Ishikawa (cell line): Measurements from ENCODE around the gene PCSK4.

Source experiments
- CEBPB ChIP-seq: IDR thresholded peaks from 2 replicates; pipeline ENCODE4 v1.6.1; 2012
- EP300 ChIP-seq: IDR thresholded peaks from 2 replicates; pipeline ENCODE4 v1.6.1; 2012; ENCODE audit warnings: borderline replicate concordance
- FOXM1 ChIP-seq: IDR thresholded peaks from 2 replicates; pipeline ENCODE4 v1.6.1; 2012; ENCODE audit warnings: low read depth, borderline replicate concordance
- NFIC ChIP-seq: IDR thresholded peaks from 2 replicates; pipeline ENCODE4 v1.6.1; 2012
- TAF1 ChIP-seq: IDR thresholded peaks from 2 replicates; pipeline ENCODE4 v1.6.1; 2012; ENCODE audit warnings: low read depth, mild to moderate bottlenecking
- YY1 ChIP-seq: IDR thresholded peaks from 2 replicates; pipeline ENCODE4 v1.6.1; 2012; ENCODE audit warnings: low read depth
- TF ChIP-seq, protein P1 (sequence below): IDR thresholded peaks from 2 replicates; pipeline ENCODE4 v1.6.1; 2012; ENCODE audit warnings: low read depth, mild to moderate bottlenecking
- TF ChIP-seq, protein P2 (sequence below): IDR thresholded peaks from 2 replicates; pipeline ENCODE4 v1.6.1; 2012

DNA sequence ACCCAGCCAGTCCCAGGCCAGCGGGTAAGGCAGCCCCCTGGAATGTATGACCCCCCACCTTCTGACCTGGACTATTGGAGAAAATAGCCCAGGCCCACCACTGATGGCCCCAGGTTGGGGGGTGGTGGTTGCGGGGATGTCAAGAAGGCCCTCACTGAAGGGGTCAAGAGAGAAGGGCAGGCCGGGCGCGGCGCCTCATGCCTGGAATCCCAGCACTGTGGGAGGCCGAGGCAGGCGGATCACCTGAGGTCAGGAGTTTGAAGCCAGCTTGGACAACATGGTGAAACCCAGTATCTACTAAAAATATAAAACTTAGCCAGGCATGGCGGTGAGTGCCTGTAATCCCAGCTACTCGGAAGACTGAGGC is 24.1 kb upstream of the PCSK4 start:
- TF ChIP-seq, protein P1, sequence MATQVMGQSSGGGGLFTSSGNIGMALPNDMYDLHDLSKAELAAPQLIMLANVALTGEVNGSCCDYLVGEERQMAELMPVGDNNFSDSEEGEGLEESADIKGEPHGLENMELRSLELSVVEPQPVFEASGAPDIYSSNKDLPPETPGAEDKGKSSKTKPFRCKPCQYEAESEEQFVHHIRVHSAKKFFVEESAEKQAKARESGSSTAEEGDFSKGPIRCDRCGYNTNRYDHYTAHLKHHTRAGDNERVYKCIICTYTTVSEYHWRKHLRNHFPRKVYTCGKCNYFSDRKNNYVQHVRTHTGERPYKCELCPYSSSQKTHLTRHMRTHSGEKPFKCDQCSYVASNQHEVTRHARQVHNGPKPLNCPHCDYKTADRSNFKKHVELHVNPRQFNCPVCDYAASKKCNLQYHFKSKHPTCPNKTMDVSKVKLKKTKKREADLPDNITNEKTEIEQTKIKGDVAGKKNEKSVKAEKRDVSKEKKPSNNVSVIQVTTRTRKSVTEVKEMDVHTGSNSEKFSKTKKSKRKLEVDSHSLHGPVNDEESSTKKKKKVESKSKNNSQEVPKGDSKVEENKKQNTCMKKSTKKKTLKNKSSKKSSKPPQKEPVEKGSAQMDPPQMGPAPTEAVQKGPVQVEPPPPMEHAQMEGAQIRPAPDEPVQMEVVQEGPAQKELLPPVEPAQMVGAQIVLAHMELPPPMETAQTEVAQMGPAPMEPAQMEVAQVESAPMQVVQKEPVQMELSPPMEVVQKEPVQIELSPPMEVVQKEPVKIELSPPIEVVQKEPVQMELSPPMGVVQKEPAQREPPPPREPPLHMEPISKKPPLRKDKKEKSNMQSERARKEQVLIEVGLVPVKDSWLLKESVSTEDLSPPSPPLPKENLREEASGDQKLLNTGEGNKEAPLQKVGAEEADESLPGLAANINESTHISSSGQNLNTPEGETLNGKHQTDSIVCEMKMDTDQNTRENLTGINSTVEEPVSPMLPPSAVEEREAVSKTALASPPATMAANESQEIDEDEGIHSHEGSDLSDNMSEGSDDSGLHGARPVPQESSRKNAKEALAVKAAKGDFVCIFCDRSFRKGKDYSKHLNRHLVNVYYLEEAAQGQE = no peak
- no peak for TF ChIP-seq FOXM1
- TF ChIP-seq YY1 = no peak
- no peak for TF ChIP-seq EP300
- TF ChIP-seq, protein P2, sequence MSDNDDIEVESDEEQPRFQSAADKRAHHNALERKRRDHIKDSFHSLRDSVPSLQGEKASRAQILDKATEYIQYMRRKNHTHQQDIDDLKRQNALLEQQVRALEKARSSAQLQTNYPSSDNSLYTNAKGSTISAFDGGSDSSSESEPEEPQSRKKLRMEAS = no peak
- no peak for TF ChIP-seq NFIC
- TF ChIP-seq TAF1 = no peak
- TF ChIP-seq CEBPB = no peak
